HS-27A (cell line): ENCODE results near the gene PDE9A.
"Not testable (repeated sequence)": the region's sequence is repeated elsewhere in the genome, so short reads cannot be mapped to it uniquely, and the experiment has no call there.

ENCODE experiments used
- DNase-seq: peaks from one replicate; pipeline ENCODE4 v3.0.0-alpha.2; 2012; ENCODE audit warnings: low read depth, missing footprints

Gene PDE9A

GRCh38 chr21:42653231-42654061 is at the start of gene PDE9A:
PDE9A (plus strand) TSS chr21:42653621; CDS start chr21:42653815, 194 bp downstream.
- DNase-seq = no peak

GRCh38 chr21:42607102-42607501 is 46.3 kb upstream of the PDE9A start:
- no peak for DNase-seq

- no peak for DNase-seq
These were observed 45.8 kb upstream of the PDE9A start for GRCh38 chr21:42607525-42608102.

DNA sequence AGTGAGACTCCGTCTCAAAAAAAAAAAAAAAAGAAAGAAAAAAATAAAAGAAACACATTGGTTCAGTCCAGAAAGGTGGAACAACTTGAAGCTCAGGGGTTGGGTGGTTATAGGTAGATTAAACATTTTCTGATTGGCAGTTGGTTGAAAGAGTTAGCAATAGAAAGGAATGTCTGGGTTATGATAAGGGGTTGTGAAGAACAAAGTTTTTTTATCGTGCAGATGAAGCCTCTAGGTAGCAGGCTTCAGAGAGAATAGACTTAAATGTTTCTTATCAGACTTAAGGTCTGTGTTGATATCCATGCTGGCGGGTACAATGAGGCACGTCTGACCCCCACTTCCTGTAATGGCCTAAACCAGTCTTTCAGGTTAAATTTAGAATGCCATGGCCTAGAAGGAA is 45.0 kb upstream of the PDE9A start:
- no peak for DNase-seq

DNA sequence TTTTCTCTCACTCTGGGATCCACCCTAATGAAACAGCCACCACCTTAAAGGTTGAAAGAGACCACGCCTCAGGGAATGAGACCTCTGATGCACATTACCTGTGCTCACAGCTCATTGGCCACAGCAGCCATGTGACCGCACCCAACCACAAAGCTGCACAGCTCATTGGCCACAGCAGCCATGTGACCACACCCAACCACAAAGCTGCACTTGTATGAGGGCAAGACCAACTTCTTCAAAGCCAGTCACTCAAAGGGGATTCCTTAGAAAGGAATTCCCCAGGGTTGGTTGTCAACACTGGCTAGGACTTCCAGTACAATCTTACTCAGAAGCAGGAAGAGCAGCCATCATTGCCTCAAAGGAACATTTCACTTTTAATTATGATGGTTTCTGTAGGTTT is 43.6 kb upstream of the PDE9A start:
- DNase-seq = no peak

GRCh38 chr21:42611852-42612251 is 41.6 kb upstream of the PDE9A start:
- DNase-seq = no peak

- DNase-seq = no peak
These were observed 41.0 kb upstream of the PDE9A start for GRCh38 chr21:42612390-42612789.

- no peak for DNase-seq
These were observed 39.7 kb upstream of the PDE9A start for GRCh38 chr21:42613756-42614155.

DNA sequence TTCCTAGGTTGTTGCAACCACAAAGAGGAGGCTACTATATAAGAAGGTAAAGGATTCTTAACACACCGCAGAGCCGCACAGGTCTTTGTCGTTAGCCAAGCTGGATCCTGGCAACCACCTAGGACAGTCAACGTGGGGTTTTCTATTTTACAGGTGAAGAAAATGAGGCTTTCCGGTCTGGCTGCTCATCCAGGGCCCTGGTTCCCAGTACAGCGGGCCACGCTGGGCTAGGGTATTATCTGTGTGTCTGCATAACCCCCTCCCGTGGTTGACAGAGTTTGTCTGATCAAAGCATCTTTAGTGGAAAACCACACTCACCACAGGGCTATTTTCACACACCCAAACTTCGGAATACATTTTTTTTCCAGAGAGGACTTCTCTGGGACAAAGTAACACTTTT is 39.0 kb upstream of the PDE9A start:
- DNase-seq = no peak

DNA sequence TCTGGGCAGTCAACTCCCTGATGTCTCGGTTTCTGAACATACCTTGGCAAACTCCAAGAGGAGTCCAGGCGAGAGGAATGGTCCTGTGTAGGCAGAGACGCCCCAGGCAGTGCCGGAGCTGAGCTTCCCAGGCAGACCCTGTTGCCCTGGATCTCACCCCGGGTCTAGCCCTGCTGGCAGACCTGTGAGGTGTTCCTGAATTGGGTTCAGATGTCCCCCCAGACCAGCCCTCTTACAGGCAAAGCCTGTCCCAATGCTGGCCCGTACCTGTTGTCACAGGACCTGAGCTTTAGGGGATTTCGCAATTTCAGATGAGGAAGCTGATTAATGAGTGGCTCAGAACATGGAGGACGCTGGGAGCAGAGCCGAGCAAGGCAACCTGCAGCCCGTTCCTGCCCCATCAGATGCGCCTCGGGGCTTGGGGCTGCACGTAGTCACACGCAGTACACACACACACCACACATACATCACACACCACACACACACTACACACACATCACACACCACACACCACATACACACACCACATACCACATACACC is 38.5 kb upstream of the PDE9A start:
- DNase-seq = no peak

GRCh38 chr21:42615377-42615776 is 38.0 kb upstream of the PDE9A start:
- not testable (repeated sequence) for DNase-seq

DNA sequence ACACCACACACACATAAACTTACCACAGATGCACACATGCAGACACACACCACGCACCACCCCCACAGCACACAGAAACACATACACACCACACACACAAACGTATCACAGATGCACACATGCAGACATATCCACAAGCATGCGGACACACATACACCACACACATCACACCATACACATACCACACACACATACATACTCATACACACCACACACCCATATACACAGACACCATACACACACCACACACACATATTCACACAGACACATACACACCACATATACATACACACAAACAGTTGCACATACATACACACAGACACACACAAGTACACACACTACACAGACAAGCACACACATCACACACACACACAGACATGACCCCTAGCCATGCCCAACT is 37.5 kb upstream of the PDE9A start:
- DNase-seq = no peak

DNA sequence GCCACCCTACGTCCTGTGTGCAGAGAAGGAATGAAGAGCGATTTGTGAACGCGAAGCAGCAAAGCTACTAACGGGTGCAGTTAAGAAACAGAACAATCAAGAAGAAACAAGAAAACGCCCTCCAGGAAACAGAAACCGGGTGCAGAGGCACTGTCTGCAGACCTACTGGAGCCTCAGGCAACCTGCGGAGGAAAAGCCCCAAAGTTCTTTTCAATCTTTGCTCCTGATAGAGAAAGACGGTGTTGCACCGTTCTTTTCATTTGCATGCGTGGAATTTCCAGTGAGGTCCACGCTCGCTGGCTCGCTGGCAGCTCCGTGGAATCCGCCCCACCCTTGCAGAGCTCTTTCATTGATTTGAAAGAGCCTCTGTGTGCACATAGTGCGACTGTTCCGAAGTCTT is 37.0 kb upstream of the PDE9A start:
- no peak for DNase-seq

- no peak for DNase-seq
These were observed 36.5 kb upstream of the PDE9A start for GRCh38 chr21:42616941-42617340.

GRCh38 chr21:42617486-42617885 is 35.9 kb upstream of the PDE9A start:
- no peak for DNase-seq

DNA sequence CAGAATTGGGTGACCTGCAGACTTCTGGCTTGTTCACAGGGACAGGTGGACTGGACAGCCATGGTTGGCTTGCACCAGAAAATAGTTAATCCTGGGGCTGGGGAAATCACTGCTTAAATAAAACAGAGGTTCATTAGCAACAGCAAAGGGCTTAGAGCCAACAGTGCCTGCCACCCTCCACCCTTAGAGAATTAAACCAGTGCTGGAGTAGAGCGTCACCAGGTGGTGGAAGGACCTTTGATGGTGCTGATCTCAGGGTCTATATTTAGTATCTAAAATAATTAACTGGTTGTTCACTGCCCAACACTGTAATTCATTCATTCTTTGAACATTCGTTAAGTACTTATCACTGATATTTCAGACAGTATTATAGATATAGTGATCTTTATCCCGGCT is 34.7 kb upstream of the PDE9A start:
- no peak for DNase-seq

- no peak for DNase-seq
These were observed 34.3 kb upstream of the PDE9A start for GRCh38 chr21:42619166-42619565.

GRCh38 chr21:42619841-42620240 is 33.6 kb upstream of the PDE9A start:
- no peak for DNase-seq

DNA sequence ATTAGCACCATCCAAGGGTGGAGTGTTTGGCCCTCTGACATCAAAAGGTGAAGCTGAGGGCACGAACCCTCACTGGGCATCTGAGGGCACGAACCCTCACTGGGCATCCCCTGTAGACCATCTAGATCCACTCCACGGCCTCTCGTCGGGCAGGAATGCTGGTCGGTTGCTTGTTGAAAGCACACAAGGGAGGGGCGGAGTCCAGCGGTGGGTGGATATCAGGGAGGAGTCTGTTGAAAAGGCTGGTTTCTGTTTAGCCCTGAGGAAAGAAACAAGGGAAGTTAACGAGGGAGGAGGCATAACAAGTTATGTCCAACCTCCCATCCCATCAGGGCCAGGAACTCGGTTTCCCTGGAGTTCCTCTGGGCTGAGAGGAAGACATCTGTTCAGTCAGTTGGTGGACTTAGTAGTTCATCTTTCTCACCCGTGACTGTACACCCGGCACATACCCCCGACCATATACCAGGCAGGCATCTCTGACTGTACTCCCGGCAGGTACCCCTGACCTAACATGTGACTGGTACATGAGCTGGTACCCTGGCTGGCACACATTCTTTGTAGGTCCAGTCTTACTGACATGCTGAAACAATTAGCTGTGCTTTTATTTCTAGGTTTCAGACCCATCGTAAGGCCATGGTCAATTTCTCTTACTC is 32.1 kb upstream of the PDE9A start:
- DNase-seq = no peak

DNA sequence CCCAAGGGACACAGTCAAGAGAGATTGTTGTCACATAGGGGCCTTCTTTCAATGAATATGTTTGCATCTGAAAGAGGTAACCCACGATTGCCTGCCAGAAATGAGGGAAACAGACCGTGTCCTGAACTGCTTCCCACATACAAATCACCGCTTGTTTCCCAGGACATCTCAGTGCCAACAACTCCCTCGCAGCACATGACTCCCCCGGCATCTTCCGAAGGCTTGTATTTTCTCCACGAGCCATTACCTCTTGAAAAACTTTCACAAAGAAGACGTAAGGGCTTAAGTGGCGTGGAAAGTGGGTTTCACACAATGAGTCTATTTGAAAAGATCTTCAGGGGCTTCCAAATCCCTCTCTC is 31.6 kb upstream of the PDE9A start:
- no peak for DNase-seq

DNA sequence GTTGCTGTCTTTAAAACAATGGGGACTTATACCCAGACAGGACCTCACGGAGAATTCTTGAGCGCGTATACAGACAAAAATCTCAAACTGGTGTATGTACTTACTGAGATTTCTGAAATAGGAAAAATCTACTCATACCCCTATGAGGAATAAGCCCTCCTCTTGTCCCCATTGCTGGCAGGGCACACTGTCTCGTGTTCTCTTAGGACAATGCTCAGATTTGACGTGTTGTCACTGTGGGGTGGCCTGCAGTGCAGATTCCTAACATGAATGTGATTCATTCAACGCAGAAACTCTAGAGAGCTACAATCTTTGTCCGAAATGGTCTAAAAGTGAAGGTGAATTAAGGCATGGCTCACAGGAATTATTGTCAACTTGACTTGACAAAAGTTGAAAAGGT is 31.1 kb upstream of the PDE9A start:
- DNase-seq = no peak

DNA sequence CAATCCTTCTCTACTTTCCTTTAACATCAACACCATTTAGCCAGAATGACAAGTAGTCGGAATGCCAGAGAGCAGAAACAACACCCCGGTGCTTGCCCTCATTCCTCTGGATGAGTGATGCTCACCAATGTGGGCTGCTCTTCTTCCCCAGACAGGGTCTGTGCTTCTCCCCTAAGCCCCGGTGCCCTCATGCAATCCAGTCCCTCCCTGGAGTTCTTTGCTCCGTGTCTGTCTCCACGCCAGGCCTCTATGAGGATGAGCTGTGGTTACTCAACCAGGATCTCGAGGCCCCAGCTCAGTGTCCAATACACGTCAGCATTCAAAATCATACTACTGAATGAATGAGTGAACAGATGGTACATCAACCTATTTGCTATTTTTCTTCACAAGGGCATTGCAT is 29.7 kb upstream of the PDE9A start:
- no peak for DNase-seq

DNA sequence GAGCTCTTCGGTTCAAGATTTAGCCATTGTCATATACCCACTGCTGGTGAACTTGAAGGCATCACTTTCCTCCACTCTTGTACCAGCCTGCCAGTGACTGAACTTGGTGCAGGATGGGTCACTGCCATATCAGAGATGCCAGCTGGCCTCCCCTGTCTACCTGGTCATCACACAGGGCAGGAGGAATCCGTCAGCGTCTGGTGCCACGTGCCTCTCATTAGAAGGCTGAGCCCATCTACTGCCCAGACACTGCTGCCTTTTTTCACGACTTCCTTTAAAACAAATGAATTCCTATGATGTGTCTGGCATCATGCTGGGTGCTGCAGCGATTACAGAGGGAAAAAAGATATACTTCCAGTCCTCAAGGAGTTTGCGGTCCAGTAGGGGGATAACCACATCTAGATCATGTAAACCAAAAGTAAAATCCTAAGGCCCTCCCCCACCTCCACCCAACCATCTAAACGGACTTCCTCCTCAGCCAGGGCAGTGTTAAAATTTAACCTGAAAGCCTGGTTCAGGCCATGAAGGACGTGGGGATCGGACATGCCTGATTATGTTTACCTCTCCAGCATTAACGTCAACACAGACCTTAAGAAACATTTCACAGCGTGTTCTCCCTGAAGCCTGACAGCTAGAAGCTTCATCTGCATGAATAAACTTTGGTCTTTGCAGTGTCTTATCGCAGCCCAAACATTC is 29.2 kb upstream of the PDE9A start:
- no peak for DNase-seq
